NCI-H748 (cell line): ENCODE results near the gene PIEZO2.

ENCODE experiments used
- DNase-seq: peaks from one replicate; lab custom pipeline; 2025; ENCODE audit not compliant: unreplicated experiment; lab: John Stamatoyannopoulos, UW

PIEZO2 gene

GRCh38 chr18:10798727-10799550, 350.4 kb downstream of the PIEZO2 start:
- no peak for DNase-seq

- DNase-seq, result no peak
Observed at GRCh38 chr18:10797896-10798295, 351.5 kb downstream of the PIEZO2 start.

- no peak for DNase-seq
Observed at GRCh38 chr18:10794771-10795170, 354.6 kb downstream of the PIEZO2 start.

GRCh38 chr18:10793730-10794370, 355.5 kb downstream of the PIEZO2 start:
- no peak for DNase-seq

GRCh38 chr18:10792181-10792580, 357.2 kb downstream of the PIEZO2 start:
- no peak for DNase-seq

- DNase-seq, result no peak
Observed at GRCh38 chr18:10791169-10791831, 358.1 kb downstream of the PIEZO2 start.

GRCh38 chr18:10789180-10789579, 360.2 kb downstream of the PIEZO2 start:
- DNase-seq, result no peak

GRCh38 chr18:10787293-10787901, 362.0 kb downstream of the PIEZO2 start:
- DNase-seq, result peak; percentile 78

GRCh38 chr18:10785798-10786197, 363.6 kb downstream of the PIEZO2 start:
- DNase-seq, result no peak

GRCh38 chr18:10784596-10785202, 364.7 kb downstream of the PIEZO2 start:
- no peak for DNase-seq

GRCh38 chr18:10783941-10784340, 365.4 kb downstream of the PIEZO2 start:
- no peak for DNase-seq

- DNase-seq, result no peak
Observed at GRCh38 chr18:10776493-10776892, 372.9 kb downstream of the PIEZO2 start.

GRCh38 chr18:10775026-10775425, 374.3 kb downstream of the PIEZO2 start:
- no peak for DNase-seq

GRCh38 chr18:10771053-10771709, 378.2 kb downstream of the PIEZO2 start:
- no peak for DNase-seq

GRCh38 chr18:10770264-10770663, 379.1 kb downstream of the PIEZO2 start:
- no peak for DNase-seq

- peak; percentile 18 for DNase-seq
Observed at GRCh38 chr18:10768221-10768620, 381.1 kb downstream of the PIEZO2 start.

- DNase-seq, result no peak
Observed at GRCh38 chr18:10767658-10768057, 381.7 kb downstream of the PIEZO2 start.

GRCh38 chr18:10760986-10761385, 388.4 kb downstream of the PIEZO2 start:
- DNase-seq, result no peak

- DNase-seq, result no peak
Observed at GRCh38 chr18:10759241-10759640, 390.1 kb downstream of the PIEZO2 start.

- DNase-seq, result no peak
Observed at GRCh38 chr18:10757946-10758345, 391.4 kb downstream of the PIEZO2 start.

GRCh38 chr18:10757349-10757748, 392.0 kb downstream of the PIEZO2 start:
- no peak for DNase-seq
